Measurements from ENCODE around the gene SLC10A6.

Gene SLC10A6

GRCh38 chr4:86833615-86834014 is 15.6 kb downstream of the SLC10A6 start:
- CTCF ChIA-PET = interaction anchor here (1.0 kb wide), 1 partner anchor 25 kb away, joined by 3 read pairs; no protein-coding TSS in a partner anchor
- TF ChIP-seq SUZ12 (IDR thresholded peaks at IDR 0.05) (no peak), HDGF (IDR thresholded peaks at IDR 0.05; ENCODE audit: borderline replicate concordance) (no peak), FOXK2 (IDR thresholded peaks at IDR 0.05) (no peak), SP1 (IDR thresholded peaks at IDR 0.05) (no peak), BHLHE40 (IDR thresholded peaks at IDR 0.05; ENCODE audit: borderline replicate concordance) (no peak), LEF1 (IDR thresholded peaks at IDR 0.05; ENCODE audit: borderline replicate concordance) (no peak), FOXM1 (IDR thresholded peaks at IDR 0.05; ENCODE audit: borderline replicate concordance) (no peak), CTBP1 (IDR thresholded peaks at IDR 0.05; ENCODE audit: borderline replicate concordance) (no peak), L3MBTL2 (conservative IDR thresholded peaks at IDR 0.05) (no peak), FOXA1 (IDR thresholded peaks at IDR 0.05) (no peak), PKNOX1 (IDR thresholded peaks at IDR 0.05) (no peak), ZNF384 (IDR thresholded peaks at IDR 0.05) (no peak), ELF4 (IDR thresholded peaks at IDR 0.05) (no peak), TARDBP (IDR thresholded peaks at IDR 0.05) (no peak), NFRKB (IDR thresholded peaks at IDR 0.05) (no peak), ARNT (IDR thresholded peaks at IDR 0.05) (no peak)
- POLR2A ChIA-PET = no interaction called here
- DNase-seq (ENCODE audit: extremely low spot score) = no peak

DNA sequence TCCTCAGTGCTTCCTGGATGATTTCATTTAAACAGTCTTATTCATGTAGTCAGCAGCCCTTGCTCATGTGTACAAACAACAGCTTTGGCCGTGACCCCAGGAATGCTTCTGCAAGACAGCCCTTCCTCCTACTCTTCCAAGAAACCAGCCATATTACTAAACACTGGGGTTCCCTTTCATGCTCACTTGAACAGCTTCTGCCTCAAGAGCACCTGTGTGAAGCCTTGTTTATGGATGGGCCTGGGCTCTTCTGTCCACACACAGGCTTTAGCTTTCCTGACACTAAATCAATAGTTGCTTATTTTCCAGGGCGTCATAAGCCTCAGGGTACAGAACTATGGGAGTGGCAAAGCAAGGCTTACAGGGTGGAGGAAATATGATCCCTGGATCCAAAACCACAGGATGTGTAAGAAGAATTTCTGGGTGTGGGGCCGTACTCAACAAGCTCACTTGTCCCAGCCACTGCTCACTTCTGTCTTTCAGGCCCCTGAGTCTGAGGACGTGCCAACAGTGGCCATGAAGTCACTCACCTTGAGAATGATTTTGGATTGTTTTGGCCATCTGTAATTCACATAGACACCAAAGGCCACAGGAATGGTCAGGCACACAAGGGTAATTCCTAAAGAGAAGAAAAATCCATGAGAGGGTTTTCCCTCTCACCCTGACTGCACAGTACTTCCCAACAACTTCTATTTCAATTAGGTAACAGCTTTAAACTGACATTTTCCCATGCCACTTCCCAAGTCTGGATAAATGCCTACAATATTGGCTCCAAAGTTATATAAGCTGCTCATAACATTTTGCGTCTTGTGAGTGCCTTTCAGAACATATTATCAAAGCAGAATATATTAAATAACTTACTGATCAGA is 17.7 kb downstream of the SLC10A6 start:
- POLR2A ChIA-PET = interaction anchor here (1.2 kb wide), 1 partner anchor 60 kb away, joined by 3 read pairs; no protein-coding TSS in a partner anchor
- CTCF ChIA-PET = interaction anchor here (0.6 to 1.3 kb wide), 3 partner anchors 9 to 479 kb away, joined by 3 read pairs; no protein-coding TSS in a partner anchor
- DNase-seq (ENCODE audit: extremely low spot score) = peak; percentile 36
- TF ChIP-seq FOXM1 (IDR thresholded peaks at IDR 0.05; ENCODE audit: borderline replicate concordance) (no peak), ARNT (IDR thresholded peaks at IDR 0.05) (no peak), SP1 (IDR thresholded peaks at IDR 0.05) (no peak), FOXK2 (IDR thresholded peaks at IDR 0.05) (no peak), ZNF384 (IDR thresholded peaks at IDR 0.05) (no peak), SUZ12 (IDR thresholded peaks at IDR 0.05) (no peak), CTBP1 (IDR thresholded peaks at IDR 0.05; ENCODE audit: borderline replicate concordance) (no peak), BHLHE40 (IDR thresholded peaks at IDR 0.05; ENCODE audit: borderline replicate concordance) (no peak), L3MBTL2 (conservative IDR thresholded peaks at IDR 0.05) (no peak), NFRKB (IDR thresholded peaks at IDR 0.05) (no peak), TARDBP (IDR thresholded peaks at IDR 0.05) (no peak), PKNOX1 (IDR thresholded peaks at IDR 0.05) (no peak), LEF1 (IDR thresholded peaks at IDR 0.05; ENCODE audit: borderline replicate concordance) (no peak), HDGF (IDR thresholded peaks at IDR 0.05; ENCODE audit: borderline replicate concordance) (no peak)

GRCh38 chr4:86825511-86825910 is 23.7 kb downstream of the SLC10A6 start:
- no peak for TF ChIP-seq CTBP1 (IDR thresholded peaks at IDR 0.05; ENCODE audit: borderline replicate concordance)
- no peak for TF ChIP-seq ZNF384 (IDR thresholded peaks at IDR 0.05)
- TF ChIP-seq FOXM1 (IDR thresholded peaks at IDR 0.05; ENCODE audit: borderline replicate concordance) = no peak
- TF ChIP-seq NFRKB (IDR thresholded peaks at IDR 0.05) = no peak
- no peak for TF ChIP-seq FOXA1 (IDR thresholded peaks at IDR 0.05)
- no peak for TF ChIP-seq PKNOX1 (IDR thresholded peaks at IDR 0.05)
- ChIA-PET CTCF (interaction anchor here (1.3 kb wide), 1 partner anchor 327 kb away, joined by 3 read pairs; no protein-coding TSS in a partner anchor), POLR2A (no interaction called here)
- DNase-seq (ENCODE audit: extremely low spot score) = no peak

DNA sequence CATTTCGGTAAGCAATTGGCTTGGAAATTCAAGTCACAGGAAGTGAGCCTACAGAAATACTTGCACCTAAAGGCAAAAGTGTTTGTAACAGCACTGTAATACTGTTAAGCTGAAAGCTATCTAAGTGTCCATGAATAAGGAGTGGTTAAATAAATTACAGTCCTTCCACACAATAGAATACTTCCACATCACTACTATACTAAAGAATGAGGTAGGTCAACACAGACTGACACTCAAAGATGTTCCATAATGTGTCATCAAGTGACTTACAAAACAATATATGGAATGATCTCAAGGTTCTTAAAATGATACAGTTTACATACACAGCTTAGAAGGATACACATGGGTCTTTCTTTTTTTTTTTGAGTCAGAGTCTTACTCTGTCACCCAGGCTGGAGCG is 27.0 kb downstream of the SLC10A6 start:
- TF ChIP-seq L3MBTL2 (conservative IDR thresholded peaks at IDR 0.05) (no peak), NFRKB (IDR thresholded peaks at IDR 0.05) (no peak), ARNT (IDR thresholded peaks at IDR 0.05) (no peak), CTBP1 (IDR thresholded peaks at IDR 0.05; ENCODE audit: borderline replicate concordance) (no peak), HDGF (IDR thresholded peaks at IDR 0.05; ENCODE audit: borderline replicate concordance) (no peak), ELF4 (IDR thresholded peaks at IDR 0.05) (no peak), FOXK2 (IDR thresholded peaks at IDR 0.05) (no peak), ZNF384 (IDR thresholded peaks at IDR 0.05) (no peak)
- ChIA-PET CTCF (interaction anchor here (0.7 kb wide), 1 partner anchor 323 kb away, joined by 3 read pairs; no protein-coding TSS in a partner anchor), POLR2A (no interaction called here)
- DNase-seq (ENCODE audit: extremely low spot score) = no peak

DNA sequence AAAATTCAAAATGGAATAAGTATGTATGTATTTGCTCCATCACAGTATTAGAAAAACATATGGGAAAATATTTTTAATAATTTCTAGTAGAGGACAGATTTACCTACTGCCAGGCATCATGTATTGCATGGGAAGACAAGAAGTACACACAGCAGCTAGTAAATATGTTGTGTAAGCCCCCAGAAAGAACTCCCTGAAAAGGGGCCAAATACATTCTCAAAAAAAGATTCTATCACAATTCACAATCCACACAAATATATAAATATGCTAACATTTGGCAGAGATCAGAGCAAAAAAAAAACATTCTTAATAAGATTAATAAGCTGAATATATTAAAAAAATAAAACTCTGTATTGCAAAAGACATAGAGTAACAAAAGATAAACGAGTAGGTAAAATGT is 28.0 kb downstream of the SLC10A6 start:
- DNase-seq (ENCODE audit: extremely low spot score) = no peak
- POLR2A ChIA-PET = no interaction called here
- TF ChIP-seq FOXM1 (IDR thresholded peaks at IDR 0.05; ENCODE audit: borderline replicate concordance) (no peak), FOXA1 (IDR thresholded peaks at IDR 0.05) (no peak), HDGF (IDR thresholded peaks at IDR 0.05; ENCODE audit: borderline replicate concordance) (no peak), NFRKB (IDR thresholded peaks at IDR 0.05) (no peak), ARNT (IDR thresholded peaks at IDR 0.05) (no peak)
- CTCF ChIA-PET = no interaction called here

- CTCF ChIA-PET = interaction anchor here (0.7 kb wide), 1 partner anchor 12 kb away, joined by 3 read pairs; no protein-coding TSS in a partner anchor
- POLR2A ChIA-PET = no interaction called here
- DNase-seq (ENCODE audit: extremely low spot score) = no peak
- TF ChIP-seq SUZ12 (IDR thresholded peaks at IDR 0.05) (no peak), HDGF (IDR thresholded peaks at IDR 0.05; ENCODE audit: borderline replicate concordance) (no peak), CTBP1 (IDR thresholded peaks at IDR 0.05; ENCODE audit: borderline replicate concordance) (no peak)
Observed at GRCh38 chr4:86819561-86819960, 29.6 kb downstream of the SLC10A6 start.
